Measurements from ENCODE around the gene LONP1.

LONP1 gene

GRCh38 chr19:5673752-5674151 lies 46.2 kb downstream of the LONP1 start:
- Mint-ChIP-seq H3K27me3 (no peaks in the 10 kb centered on the region), H3K27ac (no peak overlapping the region), H3K36me3 (peaks cover 23% of the 10 kb centered on the region), H3K4me1 (peaks cover 2% of the 10 kb centered on the region), H3K4me3 (no peak overlapping the region), H3K9me3 (no peaks in the 10 kb centered on the region)
- CTCF ChIA-PET: no interaction called here
- no peak for DNase-seq

- no peak overlapping the region for H3K27ac Mint-ChIP-seq
Observed at GRCh38 chr19:5672708-5673459, 47.1 kb downstream of the LONP1 start.

GRCh38 chr19:5671600-5671999 lies 48.3 kb downstream of the LONP1 start:
- DNase-seq: no peak
- no peak overlapping the region for H3K4me3 Mint-ChIP-seq
- CTCF ChIA-PET: no interaction called here
- peaks cover 2% of the 10 kb centered on the region for H3K4me1 Mint-ChIP-seq
- no peaks in the 10 kb centered on the region for H3K27me3 Mint-ChIP-seq
- H3K9me3 Mint-ChIP-seq: no peaks in the 10 kb centered on the region
- H3K36me3 Mint-ChIP-seq: peaks cover 37% of the 10 kb centered on the region
- no peak overlapping the region for H3K27ac Mint-ChIP-seq

More at GRCh38 chr19:5672708-5673459, 47.1 kb downstream of the LONP1 start:
- no peak for DNase-seq
- H3K9me3 Mint-ChIP-seq: no peaks in the 10 kb centered on the region
- no peak overlapping the region for H3K4me3 Mint-ChIP-seq
- no peaks in the 10 kb centered on the region for H3K27me3 Mint-ChIP-seq
- CTCF ChIA-PET: no interaction called here
- peaks cover 26% of the 10 kb centered on the region for H3K36me3 Mint-ChIP-seq
- H3K4me1 Mint-ChIP-seq: peaks cover 2% of the 10 kb centered on the region

GRCh38 chr19:5669212-5669611 lies 50.7 kb downstream of the LONP1 start:
- H3K4me1 Mint-ChIP-seq: peaks cover 2% of the 10 kb centered on the region
- CTCF ChIA-PET: no interaction called here
- H3K27ac Mint-ChIP-seq: no peak overlapping the region
- no peak overlapping the region for H3K4me3 Mint-ChIP-seq
- peaks cover 55% of the 10 kb centered on the region for H3K36me3 Mint-ChIP-seq
- H3K27me3 Mint-ChIP-seq: no peaks in the 10 kb centered on the region
- no peak for DNase-seq
- H3K9me3 Mint-ChIP-seq: no peaks in the 10 kb centered on the region

- Mint-ChIP-seq H3K27me3 (no peaks in the 10 kb centered on the region), H3K27ac (no peak overlapping the region), H3K4me1 (peaks cover 2% of the 10 kb centered on the region), H3K36me3 (peaks cover 54% of the 10 kb centered on the region), H3K9me3 (no peaks in the 10 kb centered on the region), H3K4me3 (no peak overlapping the region)
- CTCF ChIA-PET: no interaction called here
- no peak for DNase-seq
Observed at GRCh38 chr19:5667751-5668271, 52.1 kb downstream of the LONP1 start.

GRCh38 chr19:5666921-5667610 lies 52.9 kb downstream of the LONP1 start:
- Mint-ChIP-seq H3K9me3 (no peaks in the 10 kb centered on the region), H3K4me1 (peaks cover 2% of the 10 kb centered on the region), H3K4me3 (no peak overlapping the region), H3K27me3 (no peaks in the 10 kb centered on the region), H3K36me3 (peaks cover 55% of the 10 kb centered on the region), H3K27ac (no peak overlapping the region)
- no peak for DNase-seq
- CTCF ChIA-PET: no interaction called here

- H3K27ac Mint-ChIP-seq: peak overlapping the region; percentile 42
- no peaks in the 10 kb centered on the region for H3K9me3 Mint-ChIP-seq
- H3K4me3 Mint-ChIP-seq: no peak overlapping the region
- DNase-seq: no peak
- H3K36me3 Mint-ChIP-seq: peaks cover 56% of the 10 kb centered on the region
- CTCF ChIA-PET: no interaction called here
- H3K27me3 Mint-ChIP-seq: no peaks in the 10 kb centered on the region
- peaks cover 2% of the 10 kb centered on the region for H3K4me1 Mint-ChIP-seq
Observed at GRCh38 chr19:5665781-5666513, 54.0 kb downstream of the LONP1 start.

GRCh38 chr19:5664515-5664914 lies 55.4 kb downstream of the LONP1 start:
- no peak for DNase-seq
- H3K4me3 Mint-ChIP-seq: no peak overlapping the region
- no peak overlapping the region for H3K27ac Mint-ChIP-seq
- H3K27me3 Mint-ChIP-seq: no peaks in the 10 kb centered on the region
- no peaks in the 10 kb centered on the region for H3K9me3 Mint-ChIP-seq
- no peaks in the 10 kb centered on the region for H3K4me1 Mint-ChIP-seq
- CTCF ChIA-PET: no interaction called here
- peaks cover 57% of the 10 kb centered on the region for H3K36me3 Mint-ChIP-seq

DNA sequence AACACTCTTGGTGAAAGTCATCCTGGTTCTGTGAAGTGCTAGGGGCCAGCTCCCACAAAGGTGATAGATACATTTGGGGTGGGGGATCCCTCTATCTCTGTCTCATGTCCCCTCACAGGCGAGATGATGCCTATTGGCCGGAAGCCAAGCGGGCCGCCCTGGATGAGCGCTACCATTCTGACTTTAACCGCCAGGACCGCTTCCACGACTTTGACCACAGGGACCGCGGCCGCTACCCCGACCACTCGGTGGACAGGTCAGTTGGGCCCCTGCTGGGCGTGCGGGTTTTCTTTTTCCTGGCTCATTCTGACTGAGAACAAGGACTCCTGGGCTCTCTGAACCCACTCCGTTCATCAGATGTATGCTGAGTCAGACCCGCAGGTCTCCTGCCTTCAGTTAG lies 56.0 kb downstream of the LONP1 start:
- Mint-ChIP-seq H3K27ac (no peak overlapping the region), H3K4me3 (no peak overlapping the region)

DNA sequence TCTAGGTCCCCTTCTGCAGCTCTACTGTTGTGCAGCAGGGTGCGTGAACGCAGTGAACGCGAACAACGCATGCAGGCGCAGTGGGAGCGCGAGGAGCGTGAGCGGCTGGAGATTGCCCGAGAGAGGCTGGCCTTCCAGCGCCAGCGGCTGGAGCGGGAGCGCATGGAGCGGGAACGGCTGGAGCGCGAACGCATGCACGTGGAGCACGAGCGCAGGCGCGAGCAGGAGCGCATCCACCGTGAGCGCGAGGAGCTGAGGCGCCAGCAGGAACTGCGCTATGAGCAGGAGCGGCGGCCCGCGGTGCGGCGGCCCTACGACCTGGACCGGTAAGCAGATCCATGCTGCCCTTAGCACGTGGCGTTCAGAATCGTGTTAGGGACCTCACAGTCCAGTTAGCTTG lies 58.5 kb downstream of the LONP1 start:
- DNase-seq: no peak
- no peaks in the 10 kb centered on the region for H3K27me3 Mint-ChIP-seq
- no peaks in the 10 kb centered on the region for H3K4me1 Mint-ChIP-seq
- no peak overlapping the region for H3K27ac Mint-ChIP-seq
- CTCF ChIA-PET: interaction anchor here (1.1 kb wide), 1 partner anchor 28 kb away, joined by 3 read pairs; the partner anchor contains the start of gene RPL36
- no peak overlapping the region for H3K4me3 Mint-ChIP-seq
- no peaks in the 10 kb centered on the region for H3K9me3 Mint-ChIP-seq
- peaks cover 56% of the 10 kb centered on the region for H3K36me3 Mint-ChIP-seq

More for the DNA sequence above, 56.0 kb downstream of the LONP1 start:
- H3K4me1 Mint-ChIP-seq: no peaks in the 10 kb centered on the region
- H3K27me3 Mint-ChIP-seq: no peaks in the 10 kb centered on the region
- no peak for DNase-seq
- peaks cover 60% of the 10 kb centered on the region for H3K36me3 Mint-ChIP-seq
- H3K9me3 Mint-ChIP-seq: no peaks in the 10 kb centered on the region
- CTCF ChIA-PET: no interaction called here

- H3K27ac Mint-ChIP-seq: no peak overlapping the region
- CTCF ChIA-PET: no interaction called here
Observed at GRCh38 chr19:5655412-5655811, 64.5 kb downstream of the LONP1 start.

GRCh38 chr19:5654931-5655330 lies 65.0 kb downstream of the LONP1 start:
- DNase-seq: no peak
- no peaks in the 10 kb centered on the region for H3K27me3 Mint-ChIP-seq
- no peaks in the 10 kb centered on the region for H3K9me3 Mint-ChIP-seq
- peaks cover 61% of the 10 kb centered on the region for H3K36me3 Mint-ChIP-seq
- CTCF ChIA-PET: no interaction called here
- no peaks in the 10 kb centered on the region for H3K4me1 Mint-ChIP-seq
- H3K27ac Mint-ChIP-seq: no peak overlapping the region
- no peak overlapping the region for H3K4me3 Mint-ChIP-seq

More at GRCh38 chr19:5655412-5655811, 64.5 kb downstream of the LONP1 start:
- Mint-ChIP-seq H3K4me3 (no peak overlapping the region), H3K9me3 (no peaks in the 10 kb centered on the region), H3K36me3 (peaks cover 58% of the 10 kb centered on the region), H3K27me3 (no peaks in the 10 kb centered on the region), H3K4me1 (no peaks in the 10 kb centered on the region)
- no peak for DNase-seq

GRCh38 chr19:5652261-5652660 lies 67.7 kb downstream of the LONP1 start:
- Mint-ChIP-seq H3K27ac (no peak overlapping the region), H3K4me1 (no peaks in the 10 kb centered on the region), H3K4me3 (no peak overlapping the region), H3K27me3 (no peaks in the 10 kb centered on the region), H3K36me3 (peaks cover 66% of the 10 kb centered on the region), H3K9me3 (no peaks in the 10 kb centered on the region)
- no peak for DNase-seq
- CTCF ChIA-PET: no interaction called here

GRCh38 chr19:5651361-5651760 lies 68.6 kb downstream of the LONP1 start:
- Mint-ChIP-seq H3K4me1 (no peaks in the 10 kb centered on the region), H3K4me3 (no peak overlapping the region), H3K27ac (no peak overlapping the region), H3K9me3 (no peaks in the 10 kb centered on the region), H3K36me3 (peaks cover 70% of the 10 kb centered on the region), H3K27me3 (no peaks in the 10 kb centered on the region)
- no peak for DNase-seq
- CTCF ChIA-PET: no interaction called here
